CMK (cell line): ENCODE measurements around the gene MTTP.

Source experiments
- DNase-seq: peaks from one replicate; pipeline ENCODE4 v3.0.0-alpha.2; 2010; ENCODE audit warnings: low read depth

MTTP gene

GRCh38 chr4:99593781-99594641 is 19.4 kb downstream of the MTTP start:
- DNase-seq = no peak

- DNase-seq = no peak
Measured at GRCh38 chr4:99594818-99595217, 20.2 kb downstream of the MTTP start.

- no peak for DNase-seq
Measured at GRCh38 chr4:99606716-99607115, 32.1 kb downstream of the MTTP start.

GRCh38 chr4:99608417-99608816 is 33.8 kb downstream of the MTTP start:
- DNase-seq = no peak

GRCh38 chr4:99610605-99611175 is 36.1 kb downstream of the MTTP start:
- DNase-seq = no peak

GRCh38 chr4:99612281-99612680 is 37.7 kb downstream of the MTTP start:
- no peak for DNase-seq

- no peak for DNase-seq
Measured at GRCh38 chr4:99612704-99613103, 38.1 kb downstream of the MTTP start.

- no peak for DNase-seq
Measured at GRCh38 chr4:99614491-99614890, 39.9 kb downstream of the MTTP start.

GRCh38 chr4:99615170-99615820 is 40.7 kb downstream of the MTTP start:
- DNase-seq = no peak

GRCh38 chr4:99617374-99617773 is 42.8 kb downstream of the MTTP start:
- no peak for DNase-seq

- DNase-seq = no peak
Measured at GRCh38 chr4:99622341-99622740, 47.7 kb downstream of the MTTP start.

- DNase-seq = no peak
Measured at GRCh38 chr4:99624141-99624719, 49.6 kb downstream of the MTTP start.

- DNase-seq = no peak
Measured at GRCh38 chr4:99625369-99625768, 50.7 kb downstream of the MTTP start.

GRCh38 chr4:99628040-99628439 is 53.4 kb downstream of the MTTP start:
- DNase-seq = no peak

- DNase-seq = no peak
Measured at GRCh38 chr4:99629962-99630554, 55.4 kb downstream of the MTTP start.

- DNase-seq = no peak
Measured at GRCh38 chr4:99630857-99631360, 56.3 kb downstream of the MTTP start.

- no peak for DNase-seq
Measured at GRCh38 chr4:99633772-99634171, 59.1 kb downstream of the MTTP start.

- DNase-seq = no peak
Measured at GRCh38 chr4:99634742-99635360, 60.2 kb downstream of the MTTP start.

GRCh38 chr4:99635601-99636000 is 61.0 kb downstream of the MTTP start:
- no peak for DNase-seq

GRCh38 chr4:99636422-99636821 is 61.8 kb downstream of the MTTP start:
- no peak for DNase-seq

GRCh38 chr4:99637174-99637573 is 62.5 kb downstream of the MTTP start:
- DNase-seq = no peak

GRCh38 chr4:99640676-99641075 is 66.1 kb downstream of the MTTP start:
- no peak for DNase-seq
